Uterus (tissue), 2 donors: Measurements from ENCODE around the gene CCDC102B.

Experiments
- POLR2A ChIP-seq, 2 donors: fragments of 450-650 bp; IDR thresholded peaks; one replicate each; pipeline ENCODE4 v1.6.1; 2016; ENCODE audit warnings: antibody characterized with exemption in 2 of 2, mild to moderate bottlenecking in 1 of 2, moderate library complexity in 1 of 2
- TF ChIP-seq, protein P1 (sequence below), 4 experiments: fragments of 200-600 bp in 2 of 4; fragments of 450-650 bp in 2 of 4; sonication (generic) in 2 of 4; IDR thresholded peaks; one replicate each; pipeline ENCODE4 v1.5.1; 2016 to 2019; ENCODE audit warnings: antibody characterized with exemption in 4 of 4, mild to moderate bottlenecking in 2 of 4, moderate library complexity in 1 of 4

DNA sequence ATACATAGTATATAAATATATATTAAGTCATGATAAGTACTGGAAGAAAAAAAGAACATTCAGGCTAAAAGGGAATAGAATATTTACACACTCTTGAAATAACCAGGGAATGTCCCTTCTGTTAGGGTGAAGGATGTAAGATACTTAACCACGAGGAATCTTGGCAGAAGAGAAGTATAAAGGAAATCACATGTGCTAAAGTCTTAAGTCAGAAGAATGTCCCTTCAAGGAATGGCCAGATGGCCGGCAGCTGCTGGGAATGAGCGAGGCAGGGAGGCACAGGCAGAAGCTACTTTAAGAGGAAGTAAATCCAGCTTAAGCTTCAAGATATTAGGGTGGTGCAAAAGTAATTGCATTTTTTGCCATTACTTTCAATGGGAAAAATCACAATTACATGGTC, 5.5 kb downstream of the CCDC102B start:
- TF ChIP-seq POLR2A (IDR thresholded peaks at IDR 0.05), result no peak
- TF ChIP-seq, protein P1, sequence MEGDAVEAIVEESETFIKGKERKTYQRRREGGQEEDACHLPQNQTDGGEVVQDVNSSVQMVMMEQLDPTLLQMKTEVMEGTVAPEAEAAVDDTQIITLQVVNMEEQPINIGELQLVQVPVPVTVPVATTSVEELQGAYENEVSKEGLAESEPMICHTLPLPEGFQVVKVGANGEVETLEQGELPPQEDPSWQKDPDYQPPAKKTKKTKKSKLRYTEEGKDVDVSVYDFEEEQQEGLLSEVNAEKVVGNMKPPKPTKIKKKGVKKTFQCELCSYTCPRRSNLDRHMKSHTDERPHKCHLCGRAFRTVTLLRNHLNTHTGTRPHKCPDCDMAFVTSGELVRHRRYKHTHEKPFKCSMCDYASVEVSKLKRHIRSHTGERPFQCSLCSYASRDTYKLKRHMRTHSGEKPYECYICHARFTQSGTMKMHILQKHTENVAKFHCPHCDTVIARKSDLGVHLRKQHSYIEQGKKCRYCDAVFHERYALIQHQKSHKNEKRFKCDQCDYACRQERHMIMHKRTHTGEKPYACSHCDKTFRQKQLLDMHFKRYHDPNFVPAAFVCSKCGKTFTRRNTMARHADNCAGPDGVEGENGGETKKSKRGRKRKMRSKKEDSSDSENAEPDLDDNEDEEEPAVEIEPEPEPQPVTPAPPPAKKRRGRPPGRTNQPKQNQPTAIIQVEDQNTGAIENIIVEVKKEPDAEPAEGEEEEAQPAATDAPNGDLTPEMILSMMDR (IDR thresholded peaks at IDR 0.05), result no peak
